AG09309 (cell line): ENCODE measurements around the gene SLC24A2.

Experiments used
- DNase-seq: peaks from one replicate; pipeline ENCODE4 v3.0.0-alpha.2; 2010; ENCODE audit warnings: low read depth
- H3K4me3 ChIP-seq: 2 replicates; pipeline ENCODE4 v1.5.1; 2011; ENCODE audit warnings: mild to moderate bottlenecking, low read depth, low read length, moderate library complexity; ENCODE audit not compliant: control insufficient read depth
- CTCF ChIP-seq: IDR thresholded peaks from 2 replicates; pipeline ENCODE4 v1.5.1; 2011; ENCODE audit warnings: mild to moderate bottlenecking, low read depth, low read length, inconsistent platforms; ENCODE audit not compliant: insufficient read depth, control insufficient read depth; ENCODE audit errors: missing control alignments

SLC24A2 gene

DNA sequence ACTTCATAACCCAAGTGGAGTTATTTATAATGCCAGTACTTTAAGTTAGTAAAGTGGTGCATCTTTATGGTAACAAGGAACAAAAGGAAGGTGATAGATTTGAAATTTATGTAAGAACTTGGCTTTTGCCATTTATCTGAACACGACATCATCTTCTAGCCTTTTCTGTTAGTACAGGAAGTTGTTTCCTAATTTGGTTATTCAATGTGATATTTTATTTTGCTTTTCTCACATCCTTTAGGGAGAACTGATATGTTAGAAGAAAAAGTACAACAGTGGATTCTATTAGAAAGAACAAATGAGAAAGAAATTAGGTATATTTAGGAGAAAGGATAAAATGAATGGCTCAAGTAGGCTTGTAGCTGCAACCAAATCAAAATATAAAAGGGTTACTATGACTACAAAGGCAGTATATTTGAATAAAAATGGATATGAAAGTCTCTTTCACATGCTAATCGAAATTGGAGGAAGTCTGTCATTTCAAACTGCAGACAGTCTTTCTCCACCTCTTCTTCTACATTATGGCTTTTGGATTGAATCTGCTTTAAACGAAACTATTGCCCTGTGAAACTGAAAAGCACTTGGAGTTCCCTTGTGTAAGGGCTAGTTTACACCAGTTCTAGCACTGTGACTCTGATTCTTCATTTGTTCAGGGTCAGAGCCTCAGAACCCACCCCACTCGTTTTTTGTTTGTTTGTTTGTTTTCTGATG is 18.5 kb upstream of the SLC24A2 start:
- TF ChIP-seq CTCF, result no peak
- no peak overlapping the region for H3K4me3 ChIP-seq
- DNase-seq, result no peak

GRCh38 chr9:19804431-19804830 is 15.6 kb upstream of the SLC24A2 start:
- DNase-seq, result no peak
- H3K4me3 ChIP-seq, result no peak overlapping the region
- TF ChIP-seq CTCF, result no peak

DNA sequence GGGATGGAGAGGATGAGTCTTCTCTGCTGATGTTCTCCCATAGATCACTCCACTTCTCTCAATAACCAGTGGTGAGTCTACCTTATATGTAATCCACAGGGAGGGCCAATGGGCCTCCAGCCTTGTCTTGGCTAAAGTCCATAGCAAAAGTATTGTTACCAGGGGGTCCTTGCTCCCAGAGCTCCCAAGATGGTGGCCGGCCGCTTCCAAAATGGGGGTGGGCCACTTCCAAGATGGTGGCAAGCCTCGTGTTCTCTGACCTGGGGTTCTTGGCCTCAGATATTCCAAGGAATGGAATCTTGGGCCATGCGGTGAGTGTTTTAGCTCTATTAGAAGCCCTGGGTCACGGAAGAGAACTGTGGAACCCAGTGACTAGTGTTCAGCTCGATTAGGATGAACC is 12.0 kb upstream of the SLC24A2 start:
- DNase-seq, result no peak
- no peak for TF ChIP-seq CTCF
- H3K4me3 ChIP-seq, result no peak overlapping the region

DNA sequence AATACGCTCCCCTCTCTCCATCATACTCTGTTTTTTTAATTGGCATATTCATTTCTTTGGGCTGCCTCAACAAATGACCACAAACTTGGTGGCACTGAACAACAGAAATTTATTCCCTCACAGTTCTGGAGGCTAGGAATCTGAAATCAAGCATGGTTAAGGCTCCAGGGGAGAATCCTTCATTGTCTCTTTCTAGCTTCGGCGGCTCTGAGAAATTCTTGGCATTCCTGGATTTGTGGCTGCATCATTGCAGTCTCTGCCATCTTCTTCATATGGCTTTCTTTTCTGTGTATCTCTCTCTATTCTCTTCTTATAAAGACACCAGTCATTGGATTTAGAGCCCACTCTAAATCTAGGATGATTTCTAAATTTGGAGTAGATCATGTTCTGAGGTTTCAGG is 10.9 kb upstream of the SLC24A2 start:
- TF ChIP-seq CTCF, result no peak
- DNase-seq, result no peak
- no peak overlapping the region for H3K4me3 ChIP-seq

DNA sequence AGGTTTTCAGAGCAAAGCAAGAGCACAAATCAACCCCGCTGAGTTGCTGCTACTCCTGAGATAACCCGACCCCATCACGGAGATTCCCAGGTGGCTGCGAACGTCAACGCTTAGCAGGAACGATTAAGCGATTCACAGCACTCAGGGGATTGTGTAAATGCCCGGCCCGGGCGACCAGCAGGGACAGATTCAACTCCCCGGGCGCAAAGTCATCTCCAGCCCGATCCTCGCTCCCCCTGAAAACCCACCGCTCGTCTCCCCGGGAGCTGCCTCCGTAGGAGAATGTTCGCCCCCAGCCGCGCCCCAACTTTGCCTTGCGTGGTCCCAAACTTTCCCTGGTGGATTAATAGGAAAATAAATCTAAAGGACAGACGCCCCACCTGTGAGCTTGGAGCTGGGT is 685 bp downstream of the SLC24A2 start:
- no peak for TF ChIP-seq CTCF
- DNase-seq, result no peak
- no peak overlapping the region for H3K4me3 ChIP-seq

- TF ChIP-seq CTCF, result no peak
- DNase-seq, result no peak
- no peak overlapping the region for H3K4me3 ChIP-seq
These were observed 1.2 kb downstream of the SLC24A2 start for GRCh38 chr9:19787672-19788071.
